ENCODE measurements around the gene IFNAR2. TPM values are rescaled to one million over a fixed set of nuclear protein-coding genes. Genes with fewer than 3 reads are reported as not detected.

Gene IFNAR2
- total RNA-seq (2014; rRNA removed; shearing (Covaris generic)) = 7.9 and 11.5 TPM in 2 replicates

DNA sequence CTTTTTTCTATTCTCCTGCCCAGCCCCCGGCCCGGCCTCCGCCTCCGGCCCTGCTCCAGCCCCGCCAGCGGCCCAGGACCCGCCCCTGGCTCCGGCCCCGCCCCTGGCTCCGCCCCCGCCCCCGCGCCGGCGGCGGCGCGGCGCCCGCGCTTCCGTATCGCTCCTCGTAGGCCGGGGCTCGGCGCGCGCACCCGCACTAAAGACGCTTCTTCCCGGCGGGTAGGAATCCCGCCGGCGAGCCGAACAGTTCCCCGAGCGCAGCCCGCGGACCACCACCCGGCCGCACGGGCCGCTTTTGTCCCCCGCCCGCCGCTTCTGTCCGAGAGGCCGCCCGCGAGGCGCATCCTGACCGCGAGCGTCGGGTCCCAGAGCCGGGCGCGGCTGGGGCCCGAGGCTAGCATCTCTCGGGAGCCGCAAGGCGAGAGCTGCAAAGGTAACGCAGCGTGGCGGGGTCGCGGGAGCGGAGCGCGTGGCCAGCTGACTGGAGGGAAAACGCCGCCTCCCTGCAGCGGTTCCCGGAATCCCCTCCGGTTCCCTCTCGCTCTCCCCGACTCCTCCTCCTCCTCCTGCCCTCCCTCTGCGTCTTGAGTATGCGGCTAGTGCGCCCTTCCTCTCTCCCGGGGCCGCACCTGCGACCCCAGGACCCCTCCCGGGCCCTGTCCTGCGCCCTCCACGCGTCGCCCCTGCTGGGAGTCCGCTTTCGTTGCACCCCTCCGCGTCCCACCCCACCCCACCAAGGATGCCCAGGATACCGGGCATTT, at the start of gene IFNAR2:
TSS of gene IFNAR2 (plus strand) at position 155 of the 761 bp plus-strand sequence. CDS start 11,985 bp downstream, outside the sequence.
- peak; percentile 33 for DNase-seq (ENCODE audit: low spot score)

DNA sequence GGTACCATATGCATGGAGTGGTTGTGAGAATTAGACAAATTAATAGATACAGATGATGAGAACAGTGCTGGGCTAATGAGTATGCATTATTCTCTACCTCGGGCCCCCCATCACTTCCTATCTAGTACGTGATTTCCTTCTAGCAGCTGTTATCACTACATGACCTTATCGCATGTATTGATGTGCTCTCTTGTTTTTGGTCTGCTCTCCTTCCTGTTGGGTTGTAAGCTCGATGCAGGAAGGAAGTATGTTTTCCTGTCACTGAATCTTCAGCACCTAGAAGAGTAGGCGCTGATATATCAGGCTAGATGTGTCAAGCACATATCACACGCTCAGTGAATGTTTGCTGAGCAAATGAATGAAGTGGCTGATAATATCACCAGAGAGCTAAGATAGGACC, 43.9 kb upstream of the IFNAR2 start:
- no peak for DNase-seq (ENCODE audit: low spot score)

DNA sequence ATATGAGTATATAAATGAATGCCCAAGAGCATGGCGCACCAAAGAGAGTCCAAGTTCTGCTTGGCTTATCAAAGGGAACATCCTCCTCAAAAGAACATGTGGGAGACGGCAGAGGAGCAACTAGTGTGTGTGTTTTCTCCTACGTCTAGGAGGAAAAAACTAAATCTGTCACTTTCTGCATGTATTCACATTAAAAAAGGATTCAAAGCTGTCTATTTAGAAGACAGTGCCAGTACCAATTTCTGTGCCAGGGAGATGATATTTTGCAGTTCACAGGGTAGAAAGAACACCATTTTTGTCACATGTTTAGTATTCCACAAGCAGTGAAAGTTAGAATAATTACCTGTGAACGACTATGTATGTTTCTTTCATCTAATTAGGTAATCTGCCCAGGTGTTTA, 42.5 kb upstream of the IFNAR2 start:
- DNase-seq (ENCODE audit: low spot score) = no peak

DNA sequence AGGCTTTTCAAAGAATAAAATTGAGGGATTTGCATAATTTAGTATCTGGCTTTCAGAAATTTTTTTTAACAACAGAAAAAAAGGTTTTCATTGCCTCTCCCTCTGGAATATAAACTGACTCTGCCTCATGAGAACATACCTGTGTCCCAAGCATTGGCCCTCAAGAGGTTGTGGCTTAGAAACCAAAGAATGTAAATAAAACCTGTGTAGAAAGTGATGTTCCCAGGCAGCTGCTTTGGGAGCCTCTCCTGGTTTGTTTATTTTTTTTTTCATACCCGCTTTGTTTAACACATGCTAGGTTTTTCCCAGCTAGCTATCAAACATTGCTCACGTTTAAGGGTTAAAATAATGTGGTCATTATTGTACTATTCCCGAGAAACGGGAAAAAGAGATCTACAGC, 40.5 kb upstream of the IFNAR2 start:
- peak; percentile 65 for DNase-seq (ENCODE audit: low spot score)

DNA sequence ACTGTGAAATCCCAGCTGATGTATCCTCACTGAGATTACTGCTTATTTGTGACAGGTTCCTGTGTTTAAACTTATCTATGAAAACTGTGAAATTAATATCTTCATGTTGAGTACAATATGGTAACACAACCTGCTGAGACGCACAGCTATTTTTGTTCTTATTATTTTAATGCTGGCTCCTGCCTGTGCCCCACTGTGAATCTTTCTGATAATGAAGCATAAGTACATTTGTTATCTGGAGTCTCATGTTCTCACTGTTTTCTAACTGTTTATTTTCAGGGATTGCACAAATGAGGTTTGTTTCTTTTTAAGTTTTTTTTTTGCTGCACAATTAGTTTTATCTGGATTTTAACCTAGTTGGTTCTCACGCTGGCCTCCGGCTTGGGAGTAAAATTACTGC, 39.9 kb upstream of the IFNAR2 start:
- DNase-seq (ENCODE audit: low spot score) = no peak

DNA sequence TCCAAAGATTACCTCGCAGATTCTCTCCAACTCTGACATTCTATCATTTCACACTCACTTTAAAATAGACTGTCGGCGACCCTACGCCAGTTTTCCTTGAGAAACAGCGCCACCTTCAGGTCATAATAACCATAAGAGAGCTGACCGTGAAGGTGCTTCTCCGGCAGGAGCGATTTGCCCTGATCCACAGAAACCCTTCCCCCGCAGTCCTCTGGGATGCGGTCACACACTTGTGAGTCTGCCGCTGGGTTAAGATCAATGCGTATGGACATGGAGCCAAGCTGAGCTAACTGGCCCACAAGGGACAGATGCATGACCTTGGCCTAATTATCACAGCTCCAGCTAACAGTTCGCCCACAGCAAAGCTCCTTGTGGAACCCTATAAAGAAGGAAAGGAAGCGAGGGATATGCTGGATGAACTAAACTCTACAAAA, 32.8 kb upstream of the IFNAR2 start:
- DNase-seq (ENCODE audit: low spot score) = peak; percentile 70

DNA sequence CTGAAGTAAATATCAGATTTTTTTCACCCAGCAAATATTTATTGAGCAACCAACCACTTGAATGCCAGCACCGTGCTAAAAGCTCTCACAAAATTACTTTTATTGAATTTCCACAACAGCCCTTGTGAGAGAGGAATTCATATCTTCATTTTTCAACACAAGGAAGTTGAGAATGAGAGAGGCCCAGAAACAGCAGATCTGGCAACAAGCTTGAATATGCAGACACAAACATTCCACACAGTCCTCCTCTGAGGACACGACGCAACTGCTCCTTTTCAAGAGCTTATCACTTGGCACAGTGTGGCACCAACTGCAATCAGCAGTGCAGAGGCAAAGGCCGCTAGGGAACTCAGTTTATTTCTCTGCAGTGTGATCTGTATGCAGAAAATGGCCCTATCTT, 32.2 kb upstream of the IFNAR2 start:
- DNase-seq (ENCODE audit: low spot score) = no peak

DNA sequence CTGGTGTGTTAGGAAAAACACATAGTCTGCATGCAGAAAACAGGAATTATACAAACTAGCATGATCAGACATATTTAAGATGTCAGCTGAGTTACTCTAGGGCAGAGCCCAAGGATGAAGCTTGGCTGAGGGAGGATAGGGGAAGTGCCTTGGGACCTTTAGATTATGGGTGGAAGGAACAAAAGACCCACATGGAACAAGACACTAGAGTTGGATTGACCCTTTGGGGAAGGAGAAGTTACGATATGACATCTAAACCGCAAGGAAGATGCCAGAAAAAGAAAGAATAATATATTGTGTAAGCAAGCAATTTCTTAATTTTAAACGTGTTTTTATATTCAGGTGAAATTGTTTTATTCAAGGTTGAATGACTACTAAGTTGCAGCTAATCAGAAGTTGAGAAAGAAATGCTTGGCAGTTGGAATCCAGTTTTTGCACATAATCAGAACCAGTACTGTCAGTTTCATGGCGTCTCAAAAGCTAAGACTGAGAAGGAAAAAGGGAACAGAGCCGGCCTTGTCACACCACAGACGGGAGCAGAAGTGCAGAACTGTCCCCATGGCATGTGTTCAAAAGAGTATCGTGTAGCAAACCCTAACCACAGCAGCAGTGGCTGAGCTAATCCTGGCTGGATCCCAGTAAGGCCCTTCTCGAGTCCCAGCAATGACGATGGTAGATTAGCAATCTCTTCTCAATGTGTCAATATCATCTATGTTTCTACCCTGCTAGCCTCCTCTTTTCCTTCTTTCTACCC, 31.2 kb upstream of the IFNAR2 start:
- peak; percentile 76 for DNase-seq (ENCODE audit: low spot score)

DNA sequence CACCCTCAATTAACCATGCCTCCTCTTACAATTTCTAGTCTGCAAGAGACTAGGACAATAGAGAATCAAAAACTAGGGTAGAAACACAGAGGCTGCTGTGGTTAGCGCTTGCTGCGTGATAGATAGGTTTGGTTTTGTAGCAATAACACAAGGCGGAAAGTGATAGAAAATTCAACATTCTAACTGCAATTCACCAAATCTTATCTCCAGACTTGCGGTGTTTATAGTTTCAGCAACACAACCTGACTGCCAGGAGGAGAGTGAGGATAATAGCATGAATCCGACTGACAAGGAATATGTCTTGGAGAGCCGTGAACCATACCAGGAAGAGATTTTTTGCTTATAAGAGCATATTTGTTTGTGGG, 30.7 kb upstream of the IFNAR2 start:
- DNase-seq (ENCODE audit: low spot score) = no peak

DNA sequence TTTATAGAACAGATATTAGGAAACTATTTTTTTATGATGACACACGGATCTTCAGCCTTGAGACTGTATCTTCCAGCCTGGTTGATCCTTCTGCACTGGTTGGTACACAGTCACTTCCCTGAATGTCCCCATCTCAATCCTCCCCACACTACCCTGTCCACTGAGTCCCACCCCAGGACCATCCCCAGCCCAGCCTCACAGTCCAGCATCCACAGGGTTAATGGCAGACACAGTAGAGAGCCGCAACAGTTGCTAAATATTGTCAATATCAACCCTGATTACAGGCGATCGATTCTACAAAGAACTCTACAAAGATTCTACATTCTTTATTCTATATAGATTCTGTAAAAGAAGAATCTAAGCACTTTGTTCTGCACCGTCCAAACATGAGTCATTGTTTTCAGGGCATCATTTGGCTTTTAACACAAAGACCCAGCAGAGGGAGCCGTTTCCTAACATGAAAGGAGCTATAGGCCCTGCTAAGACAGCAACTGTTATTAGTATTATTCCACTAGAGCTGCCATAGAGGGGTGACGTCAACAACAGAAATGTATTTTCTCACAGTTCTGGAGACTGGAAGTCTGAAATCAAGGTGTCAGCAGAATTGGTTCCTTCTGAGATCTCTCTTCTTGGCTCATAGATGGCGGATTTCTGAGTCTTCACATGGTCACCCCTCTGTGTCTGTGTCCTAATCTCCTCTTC, 30.1 kb upstream of the IFNAR2 start:
- peak; percentile 93 for DNase-seq (ENCODE audit: low spot score)

DNA sequence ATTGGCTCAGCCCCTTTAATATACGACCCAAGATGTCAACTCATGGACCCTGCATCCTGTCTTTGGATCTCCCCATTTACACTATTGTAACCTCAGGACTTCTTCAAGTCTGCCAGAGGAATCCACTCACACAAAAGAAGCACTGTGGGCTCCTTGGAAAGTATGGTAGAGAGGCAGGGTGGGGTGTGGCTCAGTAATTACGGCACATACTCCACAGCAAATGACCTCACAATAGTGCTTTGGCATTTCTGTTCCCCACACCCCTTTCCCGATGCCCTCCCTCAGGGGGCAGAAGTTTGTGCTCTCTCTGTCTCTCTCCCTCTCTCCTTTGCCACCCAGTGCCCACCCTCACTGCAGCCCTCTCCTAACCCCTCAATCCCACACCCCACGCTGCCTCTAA, 27.8 kb upstream of the IFNAR2 start:
- no peak for DNase-seq (ENCODE audit: low spot score)

DNA sequence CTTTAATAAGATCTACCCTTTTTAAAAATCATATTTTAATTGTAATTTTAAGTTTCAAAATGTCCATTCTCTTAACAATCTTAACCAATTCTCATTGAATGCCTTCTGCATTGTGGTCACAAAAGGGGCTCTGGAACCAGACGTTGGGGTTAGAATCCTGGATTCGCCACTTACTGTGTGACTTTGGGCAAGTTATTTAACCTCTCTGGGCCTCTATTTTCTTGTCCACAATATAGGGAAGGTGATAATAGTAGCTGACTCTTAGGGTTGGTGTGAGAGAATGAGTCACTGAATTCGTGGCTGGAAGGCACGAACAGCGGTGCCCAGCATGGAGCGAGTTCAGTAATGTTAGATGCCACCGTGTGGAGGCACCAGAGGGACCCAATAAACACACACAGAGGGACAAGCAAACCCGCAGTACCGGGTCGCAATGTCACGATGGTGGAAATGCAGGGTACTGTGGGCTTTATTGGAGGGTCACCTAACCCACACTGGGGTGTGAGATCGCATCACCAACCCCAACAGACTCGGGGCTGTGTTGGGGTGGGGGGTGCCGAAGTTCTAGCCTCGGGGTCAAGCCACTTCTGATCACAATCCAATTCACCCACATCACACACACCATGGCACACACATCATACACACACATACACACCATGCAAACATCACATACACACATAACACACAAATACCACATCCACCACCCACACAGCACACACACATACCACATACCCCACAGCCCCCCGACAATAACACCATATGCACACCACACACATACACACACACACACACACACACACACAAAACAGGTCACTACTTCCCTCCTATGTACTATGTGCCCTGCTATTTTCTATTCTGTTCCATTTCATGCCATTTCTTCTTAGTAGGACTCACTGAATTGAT, 27.0 kb upstream of the IFNAR2 start:
- no peak for DNase-seq (ENCODE audit: low spot score)

DNA sequence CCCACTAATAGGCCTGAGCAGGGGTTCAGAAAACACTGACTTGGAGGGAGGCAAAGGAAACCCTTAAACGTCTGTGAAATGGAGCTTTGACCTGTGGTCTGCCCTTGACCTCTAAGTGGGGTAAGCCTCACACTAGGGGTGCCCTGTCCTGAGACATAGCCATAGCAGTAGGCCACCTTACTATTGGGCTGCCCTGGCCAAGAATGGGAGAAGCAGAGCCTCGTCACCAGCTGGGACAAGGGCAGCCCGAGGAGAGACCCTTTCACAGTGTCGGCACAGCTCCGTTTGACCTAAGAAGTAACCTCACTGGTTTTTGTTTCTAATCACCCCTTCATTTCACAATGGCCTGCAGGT, 26.4 kb upstream of the IFNAR2 start:
- no peak for DNase-seq (ENCODE audit: low spot score)

DNA sequence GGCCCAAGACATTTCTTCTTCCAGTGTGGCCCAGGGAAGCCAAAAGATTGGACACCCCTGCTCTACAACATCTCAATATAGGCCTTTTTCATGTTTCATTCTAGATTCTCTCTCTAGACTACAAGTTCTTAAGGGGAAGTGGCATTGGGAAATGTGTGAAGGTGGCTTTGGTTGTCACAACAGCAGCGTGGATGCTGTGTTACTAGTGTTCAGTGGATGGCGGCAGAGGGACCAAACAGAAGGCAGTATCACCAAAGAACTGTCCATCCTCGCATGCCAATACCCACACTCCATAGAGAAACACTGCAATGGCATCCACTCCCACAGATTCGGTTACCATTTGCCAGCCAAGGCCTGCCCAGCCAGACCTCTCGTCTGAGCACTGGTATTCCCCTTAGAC, 24.3 kb upstream of the IFNAR2 start:
- no peak for DNase-seq (ENCODE audit: low spot score)

DNA sequence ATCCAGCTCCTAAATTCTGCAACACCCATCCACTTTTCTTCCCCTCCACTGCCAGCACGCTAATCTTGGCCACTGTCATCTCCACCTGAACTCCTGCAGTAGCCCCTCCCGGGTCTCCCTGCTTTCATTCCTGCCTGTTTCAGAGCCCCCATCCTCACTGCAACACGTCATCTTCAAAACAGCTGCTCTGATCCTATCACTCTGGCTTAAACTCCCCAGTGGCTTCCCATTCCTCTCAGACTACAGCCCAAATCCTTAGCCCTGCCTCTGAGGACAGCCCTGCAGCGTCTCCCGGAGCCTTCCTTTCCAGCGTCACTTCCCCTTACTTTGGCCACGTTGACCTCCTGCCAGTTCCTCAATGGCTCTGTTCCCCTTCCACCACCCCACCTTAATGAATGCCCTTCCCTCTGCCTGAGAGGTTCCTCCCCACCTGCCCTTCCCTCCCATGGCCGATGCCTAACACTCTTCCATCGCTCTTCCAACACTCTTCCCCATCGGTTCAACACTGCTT, 22.9 kb upstream of the IFNAR2 start:
- no peak for DNase-seq (ENCODE audit: low spot score)

DNA sequence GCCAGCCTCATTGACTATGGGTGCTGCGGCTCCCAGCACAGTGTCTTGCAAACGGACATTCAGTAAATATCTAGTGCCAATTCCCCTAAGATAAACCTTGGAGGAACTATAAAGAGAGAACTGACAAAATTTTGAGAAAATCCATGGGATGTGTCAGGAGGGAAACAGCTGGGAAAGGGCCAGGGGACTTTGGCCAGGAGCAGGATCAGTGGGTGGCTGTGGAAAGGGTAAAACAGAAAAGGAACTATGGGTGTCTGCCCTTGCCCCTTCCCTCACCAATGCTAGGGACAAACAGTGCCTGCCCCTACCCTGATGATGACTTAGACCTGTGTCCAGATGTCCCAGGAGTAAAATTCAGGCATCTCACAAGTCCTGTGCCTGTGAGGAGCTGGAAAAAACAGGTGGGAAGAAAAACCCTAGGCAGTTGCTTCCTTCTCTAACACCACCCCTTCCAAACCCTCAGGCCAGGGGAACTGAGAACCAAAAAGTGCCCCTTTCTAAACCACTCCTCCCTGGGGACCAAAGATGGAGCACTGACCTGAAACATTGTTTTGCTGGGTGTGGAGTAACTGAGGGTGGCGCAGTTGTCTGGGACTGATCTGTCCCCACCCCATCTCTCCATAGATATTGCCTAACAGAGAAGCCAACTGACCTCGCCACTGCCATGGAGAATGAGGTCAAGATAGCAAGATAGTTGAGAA, 22.1 kb upstream of the IFNAR2 start:
- DNase-seq (ENCODE audit: low spot score) = no peak

DNA sequence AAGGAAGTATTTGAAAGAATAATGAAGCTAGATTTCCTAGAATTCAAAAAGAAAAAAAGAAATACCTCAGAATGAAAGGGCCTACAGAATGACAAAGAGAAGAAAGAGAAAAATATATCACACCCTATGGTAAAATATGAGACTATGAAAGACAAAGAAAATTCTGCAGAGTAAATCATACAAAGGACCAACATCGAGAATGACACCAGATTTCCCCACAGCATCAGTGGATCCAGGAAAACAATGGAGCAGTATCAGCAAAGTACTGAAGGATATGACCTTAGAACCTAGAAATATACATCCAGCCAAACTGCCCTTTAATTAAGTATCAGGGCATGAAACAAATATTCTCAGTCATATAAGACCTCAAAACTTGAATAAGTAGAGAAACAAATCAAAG, 21.2 kb upstream of the IFNAR2 start:
- no peak for DNase-seq (ENCODE audit: low spot score)

DNA sequence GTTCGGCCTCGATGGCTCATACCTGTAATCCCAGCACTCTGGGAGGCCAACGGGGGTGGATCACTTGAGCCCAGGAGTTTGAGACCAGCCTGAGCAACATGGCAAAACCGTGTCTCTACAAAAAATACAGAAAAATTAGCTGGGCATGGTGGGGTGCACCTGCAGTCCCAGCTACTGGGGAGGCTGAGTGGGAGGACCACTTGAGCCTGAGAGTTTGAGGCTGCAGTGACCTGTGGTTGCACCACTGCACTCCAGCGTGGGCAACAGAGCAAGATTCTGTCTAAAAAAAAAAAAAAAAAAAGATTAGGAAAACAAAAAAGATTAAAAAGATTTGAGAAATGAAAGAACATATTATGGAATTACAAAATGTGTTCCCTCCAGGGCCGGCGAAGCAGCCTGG, 18.4 kb upstream of the IFNAR2 start:
- no peak for DNase-seq (ENCODE audit: low spot score)

DNA sequence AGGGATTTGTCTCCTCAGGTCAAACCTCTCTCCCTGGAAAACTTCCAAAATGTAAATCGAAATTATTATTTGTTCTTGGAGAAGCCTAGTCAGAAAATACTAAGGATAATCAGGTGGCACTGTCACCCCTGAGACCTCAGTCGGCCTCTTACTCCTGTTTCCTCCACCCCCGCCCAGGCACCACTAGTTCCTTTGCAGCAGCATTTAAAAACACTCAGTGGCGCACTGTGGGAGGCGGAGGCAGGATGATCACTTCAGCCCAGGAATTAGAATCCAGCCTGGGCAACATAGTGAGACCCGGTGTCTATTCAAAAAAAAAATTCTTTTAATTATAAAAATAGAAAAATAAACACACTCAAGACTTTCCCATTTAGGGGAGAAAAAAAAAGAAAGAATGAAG, 18.0 kb upstream of the IFNAR2 start:
- no peak for DNase-seq (ENCODE audit: low spot score)

DNA sequence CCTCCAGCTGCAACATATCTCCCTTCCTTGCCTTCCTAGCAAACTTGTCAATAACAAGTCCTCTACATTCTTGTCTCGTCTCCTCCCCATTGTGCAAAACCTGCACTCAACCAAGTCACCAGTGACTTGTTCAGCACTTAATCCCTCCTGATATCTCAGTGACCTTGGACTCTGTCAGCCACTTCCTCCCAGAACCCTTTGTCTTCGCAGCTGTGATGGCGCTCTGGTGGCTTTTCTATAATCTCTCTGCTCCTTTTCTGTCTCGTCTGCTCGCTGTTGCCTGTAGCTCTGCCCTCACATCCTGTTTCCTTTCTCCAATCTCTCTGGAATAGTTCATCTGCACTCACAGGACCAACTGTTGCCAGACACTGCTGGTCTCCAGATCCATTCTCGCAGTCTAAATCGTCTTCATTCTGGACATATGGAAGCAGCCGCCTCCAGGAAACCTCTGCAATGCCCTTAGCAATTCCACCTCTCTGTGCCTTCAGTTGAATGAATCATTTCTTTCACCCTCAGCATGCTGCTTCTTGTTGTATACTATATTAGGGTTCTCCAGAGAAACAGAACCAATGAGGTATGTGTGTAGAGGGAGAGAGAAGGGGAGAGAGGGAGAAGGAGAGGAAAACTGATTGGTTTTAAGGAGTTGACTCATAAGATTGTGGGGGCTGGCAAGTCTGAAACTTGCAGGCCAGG, 17.4 kb upstream of the IFNAR2 start:
- no peak for DNase-seq (ENCODE audit: low spot score)
